Colon (tissue), 2 donors: ENCODE measurements around the gene NPBWR2.

Experiments used
- FAIRE-seq: peaks from 2 replicates; lab custom pipeline; 2012; peaks lifted over from hg19 to GRCh38; lab: Jason Lieb, UNC
- donor health status: control.
- donor health status: control.

NPBWR2 gene

DNA sequence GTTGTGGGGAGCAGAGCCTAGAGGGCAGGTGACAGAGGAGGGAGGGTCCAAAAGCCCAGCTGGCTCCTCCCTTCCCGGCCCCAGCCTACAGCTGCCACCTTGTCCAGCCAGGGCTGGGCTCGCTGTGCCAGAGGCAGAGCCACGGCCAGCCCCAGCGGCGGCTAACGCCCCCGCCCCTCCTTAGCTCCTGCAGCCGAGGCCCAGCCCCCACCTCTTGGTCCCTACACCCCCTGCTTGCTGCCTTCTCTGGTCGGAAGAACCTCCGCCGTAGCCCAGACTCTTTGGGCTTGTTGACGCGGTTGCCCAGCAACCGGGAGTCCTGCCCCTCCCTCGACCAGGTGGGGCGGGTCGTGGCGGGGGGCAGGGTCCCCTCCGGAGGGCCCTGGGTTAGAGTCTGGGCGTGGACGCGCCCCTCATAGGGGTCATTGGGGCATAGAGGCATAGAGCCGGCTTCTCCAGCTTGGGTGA, 22.6 kb downstream of the NPBWR2 start:
- no peak for FAIRE-seq

DNA sequence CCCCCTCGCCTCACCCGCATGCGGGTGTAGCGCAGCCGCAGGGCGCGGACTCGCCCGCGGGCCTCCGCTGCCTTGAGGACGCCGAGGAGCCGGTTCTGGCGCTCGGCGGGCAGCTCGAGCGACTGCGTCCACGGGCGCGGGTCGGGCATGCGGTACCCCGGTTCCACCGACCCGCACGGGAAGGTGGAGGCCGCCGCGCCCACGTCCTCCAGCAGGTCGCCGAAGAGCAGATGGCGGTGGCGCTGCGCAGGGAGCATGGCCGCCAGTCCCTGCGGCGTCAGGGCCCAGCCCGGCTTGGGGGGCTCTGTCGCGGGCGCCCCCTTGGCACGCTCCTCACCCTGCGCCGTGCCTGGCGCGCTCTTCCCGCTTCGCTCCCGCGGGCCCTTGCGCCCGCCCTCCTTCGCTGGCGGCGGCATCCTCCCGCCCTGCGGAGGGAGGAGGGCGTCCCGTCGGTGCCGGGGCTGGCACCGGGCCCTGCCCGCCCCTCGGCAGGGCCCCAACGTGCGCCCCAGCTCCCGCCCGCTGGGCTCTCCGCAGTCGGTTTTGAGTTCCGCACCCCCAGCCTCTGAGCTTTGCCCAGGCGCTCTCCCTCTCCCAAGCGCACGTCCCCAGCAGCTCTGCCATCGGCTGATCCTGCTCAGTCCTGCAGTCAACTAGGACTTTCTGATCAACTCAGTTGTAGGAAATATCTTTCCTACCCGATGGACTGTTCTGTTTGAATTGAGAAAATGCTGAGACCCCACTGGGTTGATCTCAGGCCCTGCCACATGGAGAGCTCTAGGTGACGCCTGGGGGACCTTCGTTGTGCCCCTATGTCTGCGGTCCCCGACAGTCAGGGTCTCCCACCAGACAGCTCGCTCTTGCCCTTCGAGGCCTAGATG, 23.3 kb downstream of the NPBWR2 start, which contains the start of gene LKAAEAR1:
TSS of gene LKAAEAR1 (minus strand) at position 595 of the 881 bp plus-strand sequence. CDS start at position 416, 179 bp downstream.
- FAIRE-seq = no peak

DNA sequence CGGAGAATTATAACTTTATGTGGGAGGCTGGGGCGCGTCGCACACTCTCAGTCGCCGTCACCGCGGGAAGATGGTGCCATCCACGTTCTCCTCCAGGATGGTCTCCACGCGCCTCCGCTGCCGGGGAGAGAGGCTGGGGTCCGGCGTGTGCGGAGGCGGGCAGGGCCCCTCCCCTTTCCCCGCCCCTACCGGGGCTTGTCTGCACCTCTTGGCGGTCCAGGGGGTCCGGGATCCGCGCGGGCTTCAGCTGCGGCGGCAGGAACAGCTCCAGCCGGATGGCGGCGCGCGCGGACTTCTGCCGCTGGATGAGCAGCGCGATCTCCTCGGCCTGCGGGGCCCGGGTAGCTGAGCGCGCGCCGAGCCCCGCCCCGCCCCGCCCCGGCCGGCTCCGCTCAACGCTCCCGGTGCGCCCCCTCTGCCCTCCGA, 24.0 kb downstream of the NPBWR2 start:
- no peak for FAIRE-seq

DNA sequence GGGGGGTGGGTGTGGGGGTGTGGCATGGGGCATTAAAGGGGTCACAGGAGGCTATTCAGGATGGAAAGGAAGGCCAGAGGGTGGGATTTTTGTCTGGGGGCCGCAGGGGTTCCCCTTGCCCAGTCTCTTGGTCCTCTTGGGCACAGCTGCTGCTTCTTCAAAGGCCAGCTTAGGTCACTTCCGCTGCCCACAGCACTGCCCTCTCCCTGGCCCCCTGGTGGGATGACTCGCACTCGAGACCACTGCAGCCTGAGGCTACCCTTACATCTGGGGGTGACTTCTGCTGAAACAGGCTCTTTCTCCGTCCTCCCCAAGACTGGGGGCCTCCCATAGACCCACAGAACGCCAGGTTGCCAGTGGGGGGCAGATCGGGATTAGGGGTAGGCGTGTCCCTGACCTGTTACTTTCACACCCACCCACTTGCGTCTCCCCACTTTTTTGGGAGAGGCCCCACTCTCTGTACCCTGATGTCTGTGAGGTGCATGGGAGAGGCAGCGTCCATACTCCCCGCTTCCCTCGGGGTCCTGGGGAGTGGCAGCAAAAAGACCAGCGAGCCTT, 24.5 kb downstream of the NPBWR2 start:
- FAIRE-seq = no peak

DNA sequence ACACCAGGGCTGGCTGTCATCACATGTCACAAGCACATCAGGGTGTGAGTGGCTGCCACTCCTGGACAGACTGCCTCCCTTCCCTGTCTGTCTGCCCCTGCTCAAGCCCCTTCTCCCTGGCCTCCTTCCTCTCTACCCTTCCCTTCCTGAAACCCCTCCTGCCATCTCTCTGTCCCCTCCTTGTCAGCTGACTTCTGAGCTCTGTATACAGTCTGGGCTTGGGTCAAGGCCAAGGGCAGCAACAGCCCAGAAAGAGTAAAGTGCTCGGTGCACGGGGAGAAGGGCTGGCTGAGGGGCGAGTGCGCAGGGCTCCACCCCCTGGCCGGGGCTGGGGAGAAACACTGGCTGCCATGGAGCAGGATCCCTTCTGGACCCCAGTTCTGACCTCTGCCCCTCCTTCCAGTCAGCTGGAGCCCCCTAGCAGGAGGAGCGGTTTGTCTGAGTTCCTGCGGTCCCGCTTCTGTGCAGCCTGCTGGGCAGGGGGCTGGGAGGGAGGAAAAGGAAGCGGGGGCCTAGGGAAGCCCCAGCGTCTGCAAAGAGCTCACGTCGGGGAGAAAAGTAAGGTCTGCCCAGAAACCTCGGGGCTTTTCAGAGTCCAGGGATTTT, 25.1 kb downstream of the NPBWR2 start:
- FAIRE-seq = no peak

DNA sequence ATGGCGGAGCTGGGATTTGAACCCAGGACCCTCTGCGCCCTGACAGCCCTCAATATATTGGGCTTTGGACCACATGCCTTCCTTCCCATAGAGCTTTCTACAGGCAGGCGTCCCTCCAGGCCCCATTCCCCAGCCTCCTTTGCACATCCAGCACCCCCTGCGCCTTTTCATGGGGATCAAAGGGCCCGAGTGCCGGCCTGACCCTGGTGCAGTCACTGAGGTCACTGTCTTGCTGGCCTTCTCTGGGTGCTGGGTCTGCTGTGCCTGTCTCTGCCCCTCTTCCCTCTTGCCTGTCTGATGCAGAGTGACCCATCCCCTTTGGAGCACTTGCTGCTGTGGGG, 25.8 kb downstream of the NPBWR2 start:
- no peak for FAIRE-seq

DNA sequence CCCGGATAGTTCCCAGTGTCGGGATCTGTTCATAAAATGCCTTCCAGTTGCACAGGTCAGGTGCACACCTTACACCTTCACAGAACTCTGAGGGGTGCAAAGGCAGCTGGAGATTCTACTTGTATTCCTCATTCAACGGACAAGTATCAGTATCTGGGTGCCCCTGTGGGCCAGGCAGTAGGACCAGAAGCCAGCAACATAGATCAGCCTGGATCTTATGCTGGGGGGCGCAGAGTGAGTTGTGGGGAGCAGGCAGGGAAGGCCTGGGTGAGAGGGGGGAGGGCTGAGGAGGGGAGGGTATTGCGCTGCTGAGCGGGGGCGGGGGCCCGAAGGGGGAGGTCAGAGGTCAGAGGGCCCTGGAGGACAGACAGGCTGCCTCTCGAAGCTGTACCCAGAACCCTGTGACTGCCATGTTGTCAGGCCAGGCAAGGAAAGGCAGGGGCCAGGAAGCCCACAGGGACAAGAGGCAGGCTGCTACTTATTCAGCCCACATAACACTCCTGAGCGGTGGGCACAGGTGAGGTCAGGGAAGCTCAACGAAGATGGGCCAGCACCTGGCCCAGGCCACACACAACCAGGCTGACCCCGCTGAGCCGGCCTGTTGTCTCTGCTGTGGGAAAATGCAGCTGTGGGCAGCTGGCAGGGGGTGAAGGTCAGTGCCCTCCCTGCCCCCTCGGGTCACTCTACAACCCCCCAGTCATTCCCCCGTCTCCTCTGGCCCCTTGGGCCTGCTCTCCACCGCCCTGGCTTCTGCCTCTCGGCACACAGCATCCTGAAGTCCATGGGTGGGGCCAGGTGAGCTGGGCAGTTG, 26.3 kb downstream of the NPBWR2 start:
- FAIRE-seq = no peak

DNA sequence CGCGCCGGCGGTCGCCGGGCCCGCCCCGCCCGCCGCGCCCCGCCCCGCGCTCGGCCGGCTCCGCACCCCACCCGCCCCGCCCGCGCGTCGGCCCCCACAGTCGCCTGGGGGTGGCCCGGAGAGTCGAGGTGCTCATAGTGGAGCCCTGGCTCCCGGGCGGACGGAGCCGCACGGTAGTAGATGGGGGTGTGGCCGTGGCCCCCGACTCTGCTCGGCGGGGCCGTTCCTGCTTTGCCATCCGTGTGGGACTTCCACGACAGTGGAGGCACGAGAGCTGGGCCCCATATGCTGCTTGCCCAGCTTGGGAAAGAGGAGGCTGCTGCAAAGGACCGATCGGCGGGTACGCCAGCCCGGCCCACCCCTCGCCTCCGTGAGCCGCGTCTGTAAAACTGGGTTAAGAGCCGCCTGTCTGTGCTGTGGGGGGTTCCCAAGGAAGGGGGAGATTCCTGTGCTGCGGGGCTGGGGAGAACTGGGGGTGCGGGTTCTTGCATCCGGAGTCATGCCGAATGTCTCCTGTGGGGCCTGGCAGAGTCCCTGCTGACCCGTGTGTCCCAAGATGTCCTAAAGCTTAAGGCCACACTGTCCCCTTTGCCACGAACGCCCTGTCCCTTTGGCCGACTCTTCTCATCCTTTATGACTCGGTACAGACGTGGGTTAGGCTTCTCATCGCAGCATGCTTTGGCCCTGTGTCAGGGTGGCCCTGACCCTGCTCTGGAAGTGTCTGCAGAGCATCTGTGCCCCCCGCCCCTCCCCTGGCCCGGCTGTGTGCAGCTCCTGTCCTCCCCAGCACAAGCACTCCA, 27.2 kb downstream of the NPBWR2 start, which contains the start of gene OPRL1:
TSS of gene OPRL1 (plus strand) at position 70 of the 800 bp plus-strand sequence. CDS start 12,639 bp downstream, outside the sequence.
- no peak for FAIRE-seq

DNA sequence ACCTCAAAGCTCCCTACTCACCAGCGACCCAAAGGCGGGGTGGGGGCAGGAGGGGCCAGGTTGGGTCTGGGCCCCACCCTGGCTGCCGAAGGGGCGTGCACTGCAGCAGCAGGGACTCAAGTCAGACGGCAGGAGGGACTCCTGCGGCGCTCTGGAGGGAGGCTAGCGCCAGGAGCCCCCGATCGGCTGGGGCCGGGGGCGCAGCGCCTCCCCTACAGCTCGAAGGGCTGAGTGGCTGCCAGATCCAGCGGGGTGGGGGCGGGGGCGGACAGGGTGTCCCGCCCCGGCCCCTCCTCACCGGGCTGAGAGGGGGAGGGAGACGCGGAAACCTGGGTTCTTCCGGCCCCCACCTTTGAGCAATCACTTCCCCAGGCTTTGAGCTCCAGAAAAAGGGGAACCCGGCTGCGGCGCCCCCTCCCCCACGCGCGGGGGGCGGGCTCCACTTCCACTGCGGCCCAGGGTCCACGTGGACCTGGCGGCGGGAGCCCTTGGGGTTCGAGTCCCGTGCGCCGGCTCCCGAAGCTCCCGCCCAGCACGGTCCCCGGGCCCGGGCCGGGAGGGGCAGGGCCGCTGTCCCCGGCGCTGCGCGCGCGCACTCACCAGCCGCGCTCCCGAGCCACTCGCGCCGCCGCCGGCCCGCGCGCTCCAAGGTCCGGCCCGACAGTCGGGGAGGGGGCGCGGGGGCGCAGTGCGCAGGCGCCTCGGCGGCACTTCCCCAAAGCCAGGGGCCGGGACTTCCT, 27.9 kb downstream of the NPBWR2 start, which contains the start of gene RGS19:
TSS of gene RGS19 (minus strand) at position 246 of the 740 bp plus-strand sequence. CDS start 2,632 bp downstream, outside the sequence.
- FAIRE-seq = no peak

DNA sequence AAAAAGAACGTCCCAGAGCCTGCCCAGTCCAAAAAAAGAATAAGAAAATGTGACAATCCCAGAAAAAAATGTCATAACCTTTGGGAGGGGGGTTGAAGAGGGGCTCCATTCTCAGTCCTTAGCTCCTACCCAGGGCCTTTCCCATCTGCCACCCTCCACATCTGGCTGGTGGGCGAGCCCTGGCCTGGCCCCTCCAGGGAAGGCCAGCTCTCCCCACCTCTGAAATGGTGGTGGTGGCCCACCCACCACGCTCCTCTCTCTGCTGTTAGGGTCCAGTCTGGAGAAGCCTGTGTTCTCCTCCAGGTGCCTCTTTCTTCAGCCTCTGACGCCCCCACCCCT, 28.5 kb downstream of the NPBWR2 start:
- no peak for FAIRE-seq

DNA sequence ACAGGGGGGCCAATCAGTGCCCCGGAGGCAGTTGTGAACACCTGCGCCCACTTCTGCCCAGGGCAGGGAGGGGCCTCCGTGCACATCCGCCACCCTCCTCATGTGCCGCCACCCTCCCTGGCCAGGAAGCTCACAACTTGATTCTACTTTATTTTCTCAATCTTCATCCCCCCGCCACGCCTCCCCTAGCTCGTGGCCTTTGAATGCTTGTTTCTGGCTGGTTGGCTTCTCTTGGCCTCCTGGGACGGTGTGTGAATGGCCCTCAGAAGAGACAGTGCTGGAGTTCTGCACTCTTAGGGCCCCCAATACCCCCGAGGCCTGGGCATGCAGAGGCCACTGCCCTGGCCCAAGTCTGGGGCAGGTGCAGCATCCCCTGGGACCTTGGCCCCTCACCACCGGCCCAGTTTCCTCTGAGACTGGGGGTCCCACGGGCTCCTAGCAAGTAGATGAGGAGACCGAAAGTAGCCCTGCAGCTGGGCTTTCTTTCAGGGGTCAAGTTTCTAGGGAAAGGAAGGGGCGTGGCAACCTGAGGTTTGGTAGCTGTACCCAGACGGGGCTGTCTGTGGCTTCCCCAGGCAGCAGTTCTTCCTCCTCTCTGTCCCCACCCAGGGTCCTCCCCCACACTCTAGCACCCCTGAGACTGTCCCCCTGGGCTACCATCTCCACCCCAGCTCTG, 29.4 kb downstream of the NPBWR2 start:
- no peak for FAIRE-seq

DNA sequence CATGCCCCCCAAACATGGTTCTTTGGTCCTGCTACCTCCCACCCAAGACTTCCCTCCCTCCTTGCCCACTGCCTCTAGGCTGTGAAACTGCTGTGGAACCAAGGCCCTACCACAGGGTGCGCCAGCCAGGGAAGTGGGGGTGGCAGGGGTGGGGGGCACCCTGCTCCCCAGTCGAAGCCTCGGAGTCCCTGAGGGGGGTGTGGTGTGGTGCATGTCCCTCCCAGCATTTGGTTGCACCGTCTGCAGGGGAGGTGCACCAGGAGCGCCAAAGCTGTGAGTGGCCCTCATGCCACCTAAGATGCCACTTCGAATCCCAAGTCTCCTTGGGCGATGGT, 29.9 kb downstream of the NPBWR2 start:
- no peak for FAIRE-seq

DNA sequence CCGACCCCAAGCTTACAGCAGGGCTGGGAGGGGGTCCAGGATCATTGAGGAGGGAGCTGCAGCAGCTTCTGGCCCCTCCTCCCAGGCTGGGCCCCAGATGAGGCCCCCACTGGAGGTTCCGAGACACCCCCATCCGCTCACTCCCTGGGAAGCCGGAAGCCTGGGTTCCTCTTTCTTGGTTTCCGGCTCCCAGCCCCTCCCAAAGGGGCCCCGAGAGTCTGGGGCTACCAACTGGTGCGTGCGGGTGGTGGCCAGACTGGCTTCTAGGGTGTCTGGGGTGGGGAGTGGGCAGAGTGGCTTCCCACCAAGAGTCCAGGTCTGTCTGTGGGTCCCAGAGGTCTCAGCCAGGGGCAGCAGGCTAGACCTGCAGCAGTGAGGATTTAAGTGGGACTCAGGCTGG, 30.3 kb downstream of the NPBWR2 start:
- no peak for FAIRE-seq

DNA sequence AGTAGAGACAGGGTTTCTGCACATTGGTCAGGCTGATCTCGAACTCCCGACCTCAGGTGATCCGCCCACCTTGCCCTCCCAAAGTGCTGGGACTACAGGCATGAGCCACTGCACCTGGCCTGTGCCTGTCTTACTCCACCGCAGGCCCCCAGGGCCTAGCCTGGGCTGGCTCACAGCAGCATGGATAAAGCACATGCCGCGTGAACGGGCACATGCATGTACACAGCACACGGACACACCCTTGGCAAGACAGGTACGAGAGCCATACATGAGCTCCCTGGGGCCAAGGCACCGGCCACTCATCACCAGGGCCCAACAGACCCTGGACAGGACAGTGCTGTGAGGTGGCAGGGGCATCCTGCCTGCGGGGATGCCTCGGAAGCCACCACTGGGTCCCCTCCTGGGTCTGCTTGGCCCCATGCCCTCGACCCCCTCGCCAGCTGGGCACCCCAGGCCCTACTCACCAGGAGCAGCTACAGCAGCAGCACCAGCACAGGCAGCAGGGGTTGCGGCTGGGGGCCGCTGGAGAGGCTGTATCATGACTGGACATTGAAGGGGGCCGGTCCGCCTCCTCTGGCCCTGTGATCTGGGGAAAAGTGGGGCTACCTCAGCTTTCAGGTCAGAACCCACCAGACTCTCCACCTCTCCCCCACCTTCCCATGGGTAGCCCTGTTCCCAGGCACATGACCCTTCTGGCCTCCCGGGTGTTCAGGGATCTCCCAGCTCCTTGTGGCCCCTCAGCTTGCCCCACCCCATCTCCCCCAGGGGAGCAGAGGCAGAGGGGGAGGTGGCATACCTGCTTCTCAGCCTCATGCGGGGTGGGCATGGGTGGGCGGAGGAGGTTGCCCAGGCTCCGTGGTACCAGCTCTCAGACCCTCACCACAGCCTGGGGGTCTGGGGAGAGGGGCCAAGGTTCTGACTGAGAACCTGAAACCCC, 31.0 kb downstream of the NPBWR2 start:
- no peak for FAIRE-seq

DNA sequence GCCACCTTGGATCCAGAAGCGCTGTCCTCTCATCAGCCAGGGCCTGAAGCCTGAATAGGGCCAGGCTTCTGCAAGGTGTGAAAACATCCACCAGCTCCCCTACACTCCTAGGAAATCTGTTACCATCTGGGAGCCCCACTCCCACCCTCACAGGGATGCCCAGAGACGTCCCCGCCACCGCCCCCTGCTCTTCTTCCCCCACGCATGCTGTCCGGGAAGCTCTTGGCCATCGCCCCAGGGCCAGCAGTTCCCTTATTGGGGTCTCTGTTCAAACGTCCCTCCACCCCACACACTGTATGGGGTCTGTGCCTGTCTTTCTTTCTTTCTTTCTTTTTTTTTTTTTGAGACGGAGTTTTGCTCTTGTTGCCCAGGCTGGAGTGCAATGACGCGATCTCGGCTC, 31.8 kb downstream of the NPBWR2 start:
- no peak for FAIRE-seq

DNA sequence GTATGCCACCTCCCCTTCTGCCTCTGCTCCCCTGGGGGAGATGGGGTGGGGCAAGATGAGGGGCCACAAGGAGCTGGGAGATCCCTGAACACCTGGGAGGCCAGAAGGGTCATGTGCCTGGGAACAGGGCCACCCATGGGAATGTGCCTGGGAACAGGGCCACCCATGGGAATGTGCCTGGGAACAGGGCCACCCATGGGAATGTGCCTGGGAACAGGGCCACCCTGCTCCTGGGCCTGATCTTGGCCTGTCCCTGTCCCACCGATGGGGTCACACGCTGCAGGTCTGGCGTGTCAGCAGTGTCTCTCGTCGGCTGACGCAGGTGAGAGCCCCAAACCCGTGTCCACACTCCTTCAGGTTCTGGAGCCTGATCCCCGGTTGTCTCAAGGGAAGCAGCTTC, 32.4 kb downstream of the NPBWR2 start:
- no peak for FAIRE-seq

DNA sequence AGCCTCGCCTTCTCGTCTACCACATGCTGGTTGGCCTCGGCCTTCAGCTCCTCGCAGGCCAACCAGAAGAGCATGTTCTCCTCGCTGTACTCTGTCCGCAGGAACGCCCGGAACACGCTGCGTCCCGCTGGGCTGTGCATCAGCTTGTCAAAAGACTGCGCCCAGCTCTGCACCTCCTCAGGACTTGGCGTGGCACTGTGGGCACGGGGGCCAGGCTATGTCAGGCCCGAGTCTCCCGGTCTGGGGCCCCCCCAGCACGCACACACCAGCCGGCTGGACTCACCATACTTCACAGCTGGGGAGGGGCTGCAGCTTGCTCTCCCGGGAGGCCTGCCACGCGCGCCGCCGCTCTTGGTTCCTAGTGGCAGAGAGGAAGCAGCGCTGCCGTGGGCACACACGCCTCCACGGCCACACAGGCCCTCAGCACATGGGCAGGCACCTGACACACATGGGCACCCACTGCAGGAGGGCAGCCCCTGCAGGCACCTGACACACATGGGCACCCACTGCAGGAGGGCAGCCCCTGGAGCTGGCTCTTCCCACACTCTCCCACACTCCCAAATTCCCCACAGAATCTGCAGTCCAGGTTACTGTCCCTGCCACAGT, 33.1 kb downstream of the NPBWR2 start:
- no peak for FAIRE-seq

DNA sequence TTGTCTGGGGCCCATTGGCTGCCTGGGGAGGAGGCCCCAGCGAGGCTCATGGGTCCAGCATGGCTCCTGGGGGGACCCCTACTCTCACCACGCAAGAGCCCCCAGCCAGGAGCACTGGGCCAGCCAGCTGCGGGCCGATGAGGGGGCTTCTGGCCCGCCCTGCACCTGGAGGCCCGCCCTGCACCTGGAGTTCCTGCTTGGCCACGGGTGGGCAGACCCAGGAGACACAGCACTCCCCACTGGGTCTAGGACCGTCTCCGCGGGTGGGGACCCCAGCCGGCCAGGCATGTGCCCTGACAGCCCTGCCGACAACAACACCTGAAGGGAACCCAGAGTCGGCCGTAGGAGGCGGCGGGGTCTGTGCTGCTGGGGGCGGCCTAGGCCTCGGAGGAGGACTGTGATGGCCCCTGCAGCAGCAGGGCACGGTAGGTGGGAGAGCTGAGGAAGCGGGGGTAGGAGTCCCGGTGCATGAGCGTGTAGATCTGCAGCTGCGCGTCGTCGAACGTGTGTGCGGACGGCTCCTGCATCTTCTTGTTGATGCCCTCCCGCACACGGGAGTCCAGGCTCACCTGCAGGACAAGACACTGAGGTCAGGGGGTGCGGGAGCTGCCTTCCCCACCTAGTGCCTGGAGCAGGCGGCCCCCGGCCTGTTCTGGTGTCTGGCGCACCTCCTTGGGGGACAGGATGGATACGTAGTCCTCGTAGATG, 33.7 kb downstream of the NPBWR2 start:
- FAIRE-seq = no peak
